ENCODE results near the gene PAQR4.
A peak's percentile ranks its signal among the peaks of the same experiment; 100 is the strongest.
"Not testable (repeated sequence)": the region's sequence is repeated elsewhere in the genome, so short reads cannot be mapped to it uniquely, and the experiment has no call there.

The PAQR4 gene

GRCh38 chr16:2968738-2969544 lies at the start of gene PAQR4:
Gene PAQR4, plus strand, starts transcription at chr16:2969348. Its CDS starts 327 bp downstream, at chr16:2969675.
- peak; percentile 88 to 95 for DNase-seq

GRCh38 chr16:2919511-2920255 lies 49.5 kb upstream of the PAQR4 start:
- DNase-seq: peak; percentile 44 to 90

- no peak for DNase-seq
These were observed 45.7 kb upstream of the PAQR4 start for GRCh38 chr16:2923481-2923880.

- no peak for DNase-seq
These were observed 44.0 kb upstream of the PAQR4 start for GRCh38 chr16:2924901-2925755.

GRCh38 chr16:2925951-2926649 lies 43.0 kb upstream of the PAQR4 start:
- no peak for DNase-seq

- DNase-seq: no peak
These were observed 42.5 kb upstream of the PAQR4 start for GRCh38 chr16:2926650-2926999.

GRCh38 chr16:2927010-2927646 lies 42.0 kb upstream of the PAQR4 start:
- peak; percentile 81 to 99 for DNase-seq

GRCh38 chr16:2928151-2928550 lies 41.0 kb upstream of the PAQR4 start:
- not testable (repeated sequence) for DNase-seq

- no peak for DNase-seq
These were observed 40.4 kb upstream of the PAQR4 start for GRCh38 chr16:2928796-2929195.

- no peak for DNase-seq
These were observed 39.5 kb upstream of the PAQR4 start for GRCh38 chr16:2929693-2930092.

GRCh38 chr16:2930236-2930635 lies 38.9 kb upstream of the PAQR4 start:
- DNase-seq: no peak

GRCh38 chr16:2931231-2931914 lies 37.8 kb upstream of the PAQR4 start:
- DNase-seq: not testable (repeated sequence)

- DNase-seq: no peak
These were observed 36.0 kb upstream of the PAQR4 start for GRCh38 chr16:2933136-2933535.

- DNase-seq: no peak
These were observed 35.4 kb upstream of the PAQR4 start for GRCh38 chr16:2933701-2934100.

GRCh38 chr16:2934450-2934849 lies 34.7 kb upstream of the PAQR4 start:
- DNase-seq: no peak

GRCh38 chr16:2936436-2937011 lies 32.6 kb upstream of the PAQR4 start:
- no peak for DNase-seq

- no peak for DNase-seq
These were observed 32.0 kb upstream of the PAQR4 start for GRCh38 chr16:2937170-2937569.

GRCh38 chr16:2938206-2938605 lies 30.9 kb upstream of the PAQR4 start:
- DNase-seq: no peak

- DNase-seq: no peak
These were observed 29.2 kb upstream of the PAQR4 start for GRCh38 chr16:2939968-2940367.

GRCh38 chr16:2942045-2942444 lies 27.1 kb upstream of the PAQR4 start:
- DNase-seq: no peak

- not testable (repeated sequence) for DNase-seq
These were observed 25.4 kb upstream of the PAQR4 start for GRCh38 chr16:2943716-2944115.

Measured in inflammatory macrophage treated with lipopolysaccharide for 1 hour (primary cell).